Esophagus muscularis mucosa (tissue), 2 donors: ENCODE data around the gene PEAR1.

ENCODE experiments used
- POLR2A ChIP-seq: fragments of 450-650 bp; IDR thresholded peaks from one replicate; pipeline ENCODE4 v1.6.1; 2017; ENCODE audit warnings: antibody characterized with exemption, moderate library complexity, mild to moderate bottlenecking, low read depth
- POLR2AphosphoS5 ChIP-seq, 2 donors: sonication (generic); formaldehyde crosslinking; IDR thresholded peaks; one replicate each; pipeline ENCODE4 v1.6.1; 2017; ENCODE audit warnings: antibody characterized with exemption in 2 of 2

DNA sequence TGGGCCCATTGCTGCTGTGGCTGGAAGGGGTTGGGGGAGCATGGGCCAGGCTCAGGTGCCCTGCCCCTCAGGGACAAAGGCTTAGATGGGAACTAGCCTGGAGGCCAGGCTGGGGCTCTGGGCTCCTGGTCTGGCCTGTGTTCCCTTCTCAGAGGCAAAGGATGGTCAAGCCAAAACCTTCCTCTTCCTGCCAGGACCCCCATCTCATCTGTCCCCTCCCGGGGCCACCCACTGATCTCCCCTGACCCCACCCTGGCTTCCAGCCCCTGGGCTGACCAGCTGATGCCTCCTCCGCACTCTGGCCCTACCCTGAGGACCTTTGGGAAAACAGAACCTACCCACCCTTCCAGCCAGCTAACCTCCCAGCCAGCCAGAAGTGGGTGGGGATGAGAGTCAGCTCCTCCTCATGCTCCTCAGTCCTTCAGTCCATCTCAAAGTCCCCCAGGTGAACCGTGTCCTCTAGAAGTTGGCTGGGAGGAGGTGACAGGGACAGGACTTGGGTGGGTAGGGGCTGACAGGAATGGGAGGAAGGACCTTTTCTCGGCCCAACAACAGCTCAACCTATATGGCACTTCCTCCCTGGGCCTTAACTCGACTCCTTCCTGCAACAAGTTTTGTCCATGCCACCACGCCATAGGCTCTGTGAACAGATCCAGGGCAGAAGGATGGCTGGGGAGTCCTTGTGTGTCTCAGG is 7.5 kb downstream of the PEAR1 start:
- no peak for TF ChIP-seq POLR2AphosphoS5 (IDR thresholded peaks at IDR 0.05)
- no peak for TF ChIP-seq POLR2A
